GM19452 (cell line): ENCODE data around the gene NUP88.
"Not testable (repeated sequence)": the region's sequence is repeated elsewhere in the genome, so short reads cannot be mapped to it uniquely, and the experiment has no call there.

Experiments used
- ATAC-seq: cut with Tn5 transposase; IDR thresholded peaks from one replicate; pipeline ENCODE4 v1.9.1; 2021; ENCODE audit not compliant: unreplicated experiment

Gene NUP88

DNA sequence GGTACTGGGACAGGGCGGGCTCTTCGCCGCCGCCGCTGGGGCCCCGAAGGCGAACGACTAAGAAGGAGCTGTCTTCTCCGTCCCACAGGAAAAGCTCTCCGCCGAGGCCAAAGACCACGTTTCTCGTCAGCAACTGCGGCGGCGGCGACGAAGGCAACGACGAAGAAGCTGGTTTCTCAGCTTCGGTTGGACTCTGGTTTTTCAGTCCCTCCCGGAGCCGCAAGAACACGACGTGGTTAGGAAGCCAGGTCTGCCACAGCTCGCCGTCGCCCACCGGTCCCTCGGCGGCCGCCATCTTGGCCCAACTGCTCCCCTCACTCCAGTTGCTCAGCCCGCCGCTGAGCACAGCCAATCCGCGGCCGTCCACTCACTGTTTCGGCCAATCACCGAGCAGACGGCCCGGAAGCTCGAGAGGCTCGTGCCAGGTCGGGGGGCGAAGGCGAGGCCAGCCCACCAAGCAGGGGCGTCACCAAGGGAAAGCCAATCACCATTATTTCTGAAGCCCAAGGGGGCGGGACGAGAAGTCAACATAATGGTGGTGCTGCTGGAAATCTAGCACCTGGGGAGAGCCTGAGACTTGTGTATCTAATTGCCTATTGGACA, at the start of gene NUP88:
Gene NUP88 (minus strand): TSS at position 307 of the 603 bp plus-strand sequence. CDS start 12 bp downstream, at position 295.
- peak; percentile 81 for ATAC-seq

DNA sequence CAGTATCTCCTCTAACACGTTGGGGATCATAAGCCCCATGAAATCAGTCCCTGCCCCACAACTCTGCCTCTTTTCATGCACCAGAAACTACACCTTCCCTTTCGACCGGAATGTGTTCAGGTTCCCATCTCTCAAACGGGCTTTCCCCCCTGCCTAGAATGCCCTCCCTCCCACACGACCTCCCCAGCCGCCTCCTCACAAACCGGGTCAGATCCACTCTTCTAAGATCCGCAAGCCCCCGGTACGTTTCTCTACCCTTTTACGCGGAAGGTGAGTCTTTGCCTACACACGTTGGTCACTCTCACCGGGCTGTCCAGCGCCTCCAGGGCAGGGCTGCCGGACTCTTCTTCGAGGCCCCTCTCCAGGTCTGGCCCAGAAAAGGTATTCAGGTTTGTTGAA, 48.6 kb upstream of the NUP88 start:
- no peak for ATAC-seq

DNA sequence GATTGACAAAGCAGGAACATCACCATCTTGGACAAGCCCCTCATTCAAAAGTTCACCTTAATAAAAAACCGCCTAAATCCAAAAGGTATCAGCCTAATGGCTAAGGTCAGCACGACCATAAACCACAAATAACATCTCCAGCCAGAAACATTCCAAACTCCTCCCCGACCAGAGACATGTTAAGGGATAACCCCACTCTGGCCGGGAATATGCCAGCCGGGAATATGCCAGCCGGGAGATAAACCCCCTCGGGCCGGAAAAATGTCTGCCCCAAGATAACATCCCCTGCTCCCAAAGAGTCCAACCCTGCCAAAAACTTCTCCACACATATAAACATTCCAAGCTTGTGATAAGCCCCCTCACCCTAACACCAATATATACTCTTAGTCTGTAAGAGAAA, 48.0 kb upstream of the NUP88 start:
- no peak for ATAC-seq

DNA sequence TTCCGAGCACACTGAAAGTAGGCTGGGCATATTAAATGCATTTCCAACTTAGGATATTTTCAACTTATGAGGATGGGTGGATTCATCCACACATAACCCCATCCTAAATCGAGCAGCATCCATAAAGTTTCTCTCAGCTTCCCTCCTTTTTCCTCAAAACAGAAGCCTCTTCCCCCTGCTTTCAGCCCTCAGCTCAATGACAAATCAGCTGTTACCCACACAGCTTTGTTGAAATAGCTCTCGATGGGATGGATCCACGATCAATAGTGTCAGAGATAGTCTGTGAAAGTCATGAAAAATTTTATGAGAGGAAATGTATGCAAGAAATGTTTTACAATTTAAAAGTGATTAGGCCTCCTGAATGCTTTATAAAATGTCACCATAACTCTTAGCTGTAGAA, 46.8 kb upstream of the NUP88 start:
- no peak for ATAC-seq

DNA sequence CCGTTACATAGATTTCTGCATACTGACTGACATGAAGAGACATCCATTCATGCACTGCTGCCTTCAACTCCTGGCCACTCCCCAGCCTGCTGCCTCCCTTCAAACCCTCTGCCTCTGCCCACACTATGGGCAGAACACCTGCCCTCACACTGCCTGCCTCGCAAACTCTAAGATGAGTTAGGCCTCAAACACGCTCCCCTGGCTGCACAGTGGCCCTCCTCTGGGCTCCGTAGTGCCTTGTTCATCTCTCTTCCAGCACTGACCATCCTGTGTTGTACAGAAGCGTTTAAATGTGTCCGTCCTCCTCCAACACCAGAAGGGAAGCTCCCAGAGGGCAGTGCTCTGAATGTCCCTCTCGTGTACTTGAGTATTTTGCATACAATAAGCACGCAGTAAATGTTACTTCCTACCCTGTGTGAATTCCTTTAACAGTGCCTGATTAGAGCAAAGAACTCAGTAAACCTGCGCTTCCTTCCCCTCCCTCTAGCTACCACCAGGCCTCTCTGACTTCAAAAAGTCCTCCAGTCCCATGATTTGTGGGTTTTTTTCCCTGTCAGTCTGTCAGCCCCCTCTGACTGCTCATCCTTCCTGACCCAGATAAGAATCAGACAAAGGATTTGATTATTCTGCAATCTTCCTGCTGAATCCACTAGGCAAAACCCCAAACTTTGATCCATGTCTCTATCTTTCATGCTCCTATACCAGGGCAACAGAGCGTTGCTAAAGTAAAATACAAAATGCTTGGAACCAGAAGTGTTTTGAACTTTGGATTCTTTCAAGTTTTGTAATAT, 45.5 kb upstream of the NUP88 start:
- ATAC-seq, result no peak

DNA sequence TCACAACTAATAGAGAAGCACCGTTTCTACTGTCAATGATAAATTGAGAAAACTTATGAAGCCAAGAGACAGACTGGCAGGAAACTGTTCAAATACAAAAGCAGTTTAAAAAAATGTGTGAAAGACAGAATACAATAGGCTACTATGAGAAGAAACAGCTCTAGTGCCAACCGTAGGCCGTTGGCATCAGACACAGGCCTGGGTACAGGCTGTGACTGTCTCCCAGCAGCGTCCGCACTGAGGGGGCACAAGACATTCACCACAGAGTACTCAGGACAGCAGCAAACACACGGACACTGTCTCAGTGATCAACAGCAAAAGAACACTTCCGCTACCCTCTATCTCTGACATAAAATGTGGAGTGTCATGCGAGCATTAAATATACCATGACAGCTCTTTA, 27.3 kb upstream of the NUP88 start:
- ATAC-seq, result no peak

DNA sequence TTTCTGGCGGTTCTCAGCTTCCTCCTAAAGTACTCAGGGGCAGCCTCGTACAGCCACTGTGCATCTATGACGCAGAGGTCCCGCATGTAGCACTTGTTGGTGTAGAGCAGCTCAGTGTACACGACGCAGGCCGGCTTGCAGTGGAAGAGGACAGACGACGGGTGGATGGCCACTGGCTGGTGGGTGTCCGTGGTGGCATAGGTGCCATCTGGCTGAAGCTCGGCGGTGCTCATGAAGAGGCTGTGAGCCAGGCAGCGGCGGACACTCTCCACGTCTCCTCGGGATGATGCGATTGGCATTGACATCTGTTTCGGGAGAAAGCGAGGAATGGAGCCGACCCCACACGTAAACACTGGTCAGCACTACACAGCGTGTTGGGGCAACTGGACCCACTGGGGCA, 24.7 kb upstream of the NUP88 start:
- no peak for ATAC-seq

DNA sequence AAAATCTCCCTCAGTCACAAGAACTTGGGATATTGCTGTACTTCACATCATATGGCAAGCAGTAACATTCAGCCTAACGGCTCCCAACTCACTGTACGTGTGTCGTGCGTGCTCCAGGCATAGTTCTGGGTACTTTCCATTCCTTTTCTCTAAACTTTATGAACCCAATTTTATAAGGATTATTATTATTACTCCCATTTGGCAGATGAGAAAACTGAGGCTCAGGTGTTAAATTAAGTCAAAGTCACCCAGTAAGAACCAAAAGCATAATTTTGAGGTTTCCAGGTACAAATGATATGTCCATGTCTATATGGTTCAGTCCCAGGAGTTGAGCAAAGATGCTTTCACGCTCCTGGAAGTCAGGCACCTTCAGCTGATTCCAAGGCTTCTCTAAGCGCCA, 24.3 kb upstream of the NUP88 start:
- no peak for ATAC-seq

DNA sequence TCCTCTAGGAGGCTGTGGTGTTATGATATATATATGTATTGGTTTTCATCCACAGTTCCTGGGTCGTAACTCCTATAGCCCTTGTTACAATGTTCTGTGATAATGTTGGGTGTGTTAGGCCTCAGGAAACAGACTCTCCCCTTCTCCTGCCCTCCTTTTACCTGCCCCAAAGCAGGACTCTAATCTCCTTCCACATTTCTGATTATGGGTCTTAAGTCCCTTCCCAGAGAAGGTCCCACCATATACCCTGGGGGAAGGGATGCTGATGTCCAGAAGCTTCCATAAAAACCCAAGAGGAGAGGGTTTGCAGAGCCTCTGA, 19.9 kb upstream of the NUP88 start:
- ATAC-seq, result no peak

DNA sequence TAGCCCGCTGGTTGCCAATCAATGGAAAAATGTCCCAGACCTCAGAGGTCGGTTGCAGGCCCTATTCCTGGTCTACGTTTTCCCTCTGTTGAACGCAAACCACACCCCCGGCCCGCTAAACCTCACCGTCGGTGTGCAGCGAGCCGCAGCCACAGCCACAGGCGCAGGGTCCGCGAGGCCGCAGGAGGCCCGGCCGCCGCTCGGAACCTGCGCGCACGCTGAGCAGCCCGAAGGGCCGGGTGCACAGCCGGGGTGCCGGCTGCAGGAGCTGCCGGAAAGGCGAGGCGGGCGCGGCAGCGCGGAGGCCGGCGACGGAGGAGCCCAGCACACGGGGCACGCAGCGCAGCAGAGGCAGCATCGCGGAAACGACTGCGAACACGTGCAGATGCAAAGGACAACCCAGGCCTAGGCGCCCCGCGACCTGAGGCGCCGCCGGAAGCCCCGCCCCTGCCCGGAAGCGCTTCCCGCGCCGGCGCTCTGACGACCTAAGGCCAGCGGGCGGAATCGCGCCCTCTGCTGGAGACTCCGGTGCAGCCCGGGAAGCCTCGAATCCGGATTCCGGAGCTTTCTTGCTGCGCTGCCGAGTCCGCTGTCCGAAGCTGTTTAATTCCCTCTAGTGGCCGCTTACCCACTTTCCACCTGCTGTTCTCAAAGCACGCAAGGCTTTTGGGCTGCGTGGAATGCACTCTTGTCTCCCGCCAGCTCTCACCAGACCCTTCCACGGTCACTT, 19.4 kb upstream of the NUP88 start, which contains the start of gene C1QBP:
Gene C1QBP (minus strand): TSS at position 440 of the 730 bp plus-strand sequence. CDS start 82 bp downstream, at position 358.
- peak; percentile 79 for ATAC-seq

DNA sequence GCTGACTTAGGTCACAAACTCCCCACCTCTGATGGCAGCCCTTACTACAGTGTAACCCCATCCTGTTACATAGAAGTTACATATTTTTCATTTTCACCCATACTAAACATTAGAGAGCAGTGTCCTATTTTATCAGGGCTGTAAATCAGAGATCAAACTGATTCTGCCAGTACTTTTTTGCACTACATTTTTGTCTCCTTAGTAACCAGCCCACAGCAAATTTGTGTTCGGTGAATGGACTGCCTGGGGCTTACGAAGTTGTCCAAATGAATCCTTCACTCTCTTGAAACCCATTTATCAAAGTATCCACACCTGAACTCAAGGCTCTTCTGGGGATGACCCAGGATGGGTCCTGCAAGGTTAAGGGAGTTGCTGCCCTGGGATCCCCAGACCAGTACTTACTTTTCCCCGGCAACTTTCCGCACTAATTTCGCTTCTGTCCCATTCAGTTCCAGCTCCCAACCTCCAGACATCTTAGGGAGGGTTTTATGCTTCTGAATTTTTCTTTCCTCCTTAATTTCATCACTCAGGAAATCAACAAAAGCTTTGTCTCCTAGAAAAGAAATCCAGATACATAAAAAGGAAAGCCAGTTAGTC, 18.4 kb upstream of the NUP88 start:
- no peak for ATAC-seq

DNA sequence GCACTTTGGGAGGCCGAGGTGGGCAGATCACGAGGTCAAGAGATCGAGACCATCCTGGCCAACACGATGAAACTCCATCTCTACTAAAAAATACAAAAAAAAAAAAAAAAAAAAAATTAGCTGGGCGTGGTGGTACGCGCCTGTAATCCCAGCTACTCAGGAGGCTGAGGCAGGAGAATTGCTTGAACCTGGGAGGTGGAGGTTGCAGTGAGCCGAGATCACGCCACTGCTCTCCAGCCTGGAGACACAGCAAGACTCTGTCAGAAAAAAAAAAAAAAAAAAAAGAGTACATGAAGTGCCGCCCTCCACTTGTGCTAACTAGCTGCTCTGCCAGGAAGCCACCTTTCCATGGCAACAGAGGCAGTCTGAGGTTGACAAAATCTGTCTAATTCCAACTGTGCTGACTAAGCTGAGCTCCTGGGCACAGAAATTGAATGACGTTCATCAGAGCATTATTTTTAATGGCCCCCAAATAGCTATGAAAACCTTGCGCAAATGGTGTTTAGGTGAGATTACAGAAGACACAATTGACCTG, 16.4 kb upstream of the NUP88 start:
- ATAC-seq, result not testable (repeated sequence)

DNA sequence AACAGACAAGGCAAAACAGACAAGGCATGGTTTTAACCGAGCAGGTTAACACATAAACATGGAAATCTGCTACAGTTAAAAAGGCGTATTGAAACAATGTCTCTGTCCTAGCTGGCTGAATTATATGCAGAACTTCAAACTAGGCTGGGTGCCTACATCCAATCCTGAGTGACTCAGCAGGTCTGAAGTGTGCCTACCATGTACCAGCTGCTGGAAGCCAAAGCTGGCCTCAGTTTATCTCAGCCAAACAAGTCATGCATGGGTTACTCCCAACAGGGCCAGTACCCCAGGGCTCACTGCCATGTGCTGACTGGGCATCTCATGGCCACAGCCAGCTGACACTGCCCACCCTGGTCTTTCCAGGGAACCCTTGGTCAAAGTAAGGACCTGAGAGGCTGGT, 15.5 kb upstream of the NUP88 start:
- ATAC-seq, result no peak

DNA sequence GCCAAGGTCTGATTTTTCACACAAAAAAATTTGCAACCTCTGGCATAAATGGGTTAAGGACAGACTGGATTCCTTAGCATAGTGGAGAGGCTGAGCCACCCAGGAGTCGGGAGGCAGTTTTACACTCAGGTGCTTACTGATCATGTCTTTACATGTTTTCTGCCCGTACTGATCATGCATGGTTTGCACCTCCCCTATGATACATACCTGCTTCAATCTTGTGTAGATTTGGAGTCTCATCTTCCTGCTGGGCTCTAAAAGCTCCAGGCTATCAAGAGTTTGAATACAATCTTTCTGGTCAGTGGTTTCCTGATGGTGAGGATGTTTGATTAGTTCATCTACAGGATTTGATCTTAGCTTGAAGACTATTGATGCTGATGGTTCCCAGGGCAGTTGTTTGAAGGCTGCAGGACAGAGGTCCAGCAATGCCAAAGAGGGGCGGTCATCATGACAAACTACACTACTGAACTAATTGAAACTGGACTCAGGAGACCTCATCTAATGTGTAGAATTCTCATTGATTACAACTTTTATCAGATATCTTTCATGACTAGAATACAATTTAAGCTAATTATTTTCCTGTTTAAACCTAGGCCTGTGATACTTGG, 12.6 kb upstream of the NUP88 start:
- no peak for ATAC-seq

DNA sequence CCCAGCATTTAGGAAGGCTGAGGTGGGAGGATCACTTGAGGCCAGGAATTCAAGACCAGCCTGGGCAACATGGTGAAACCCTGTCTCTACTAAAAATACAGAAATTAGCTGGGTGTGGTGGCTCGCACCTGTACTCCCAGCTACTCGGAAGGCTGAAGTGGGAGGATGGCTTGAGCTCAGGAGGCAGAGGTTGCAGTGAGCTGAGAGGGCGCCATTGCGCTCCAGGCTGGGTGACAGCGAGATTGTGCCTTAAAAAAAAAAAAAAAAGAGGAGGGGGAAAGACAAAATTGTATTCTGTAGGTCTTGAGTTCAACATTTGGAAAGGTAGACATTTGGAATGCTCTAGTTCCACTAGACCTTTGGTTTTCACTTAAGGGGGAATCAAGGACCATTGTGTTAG, 11.8 kb upstream of the NUP88 start:
- not testable (repeated sequence) for ATAC-seq

DNA sequence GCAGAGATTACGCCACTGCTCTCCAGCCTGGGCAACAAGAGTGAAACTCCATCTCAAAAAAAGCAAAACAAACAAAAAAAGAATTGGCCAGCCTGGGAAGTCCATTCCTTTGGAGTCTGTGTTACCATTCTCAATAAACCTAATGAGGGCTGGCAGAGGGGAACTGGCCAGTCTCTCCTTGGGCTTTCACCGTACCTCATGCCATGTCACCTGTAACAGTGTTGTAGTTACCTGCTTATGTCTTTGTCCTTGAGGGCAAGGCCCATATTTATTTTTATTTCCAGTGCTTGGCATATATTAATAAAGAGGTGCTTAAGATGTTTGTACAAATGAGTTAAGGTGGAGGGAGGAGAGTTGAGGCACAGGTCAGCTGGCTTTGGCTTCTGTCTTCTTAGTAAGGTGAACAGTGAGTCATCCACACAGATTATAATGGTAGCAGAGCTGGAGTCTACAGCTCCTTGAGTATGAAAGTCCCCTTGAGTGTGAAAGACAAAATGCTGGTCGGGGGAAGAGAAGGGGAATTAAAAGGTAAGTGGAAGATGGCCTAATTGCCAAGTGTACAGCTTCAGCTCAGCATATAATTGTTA, 11.0 kb upstream of the NUP88 start:
- no peak for ATAC-seq

DNA sequence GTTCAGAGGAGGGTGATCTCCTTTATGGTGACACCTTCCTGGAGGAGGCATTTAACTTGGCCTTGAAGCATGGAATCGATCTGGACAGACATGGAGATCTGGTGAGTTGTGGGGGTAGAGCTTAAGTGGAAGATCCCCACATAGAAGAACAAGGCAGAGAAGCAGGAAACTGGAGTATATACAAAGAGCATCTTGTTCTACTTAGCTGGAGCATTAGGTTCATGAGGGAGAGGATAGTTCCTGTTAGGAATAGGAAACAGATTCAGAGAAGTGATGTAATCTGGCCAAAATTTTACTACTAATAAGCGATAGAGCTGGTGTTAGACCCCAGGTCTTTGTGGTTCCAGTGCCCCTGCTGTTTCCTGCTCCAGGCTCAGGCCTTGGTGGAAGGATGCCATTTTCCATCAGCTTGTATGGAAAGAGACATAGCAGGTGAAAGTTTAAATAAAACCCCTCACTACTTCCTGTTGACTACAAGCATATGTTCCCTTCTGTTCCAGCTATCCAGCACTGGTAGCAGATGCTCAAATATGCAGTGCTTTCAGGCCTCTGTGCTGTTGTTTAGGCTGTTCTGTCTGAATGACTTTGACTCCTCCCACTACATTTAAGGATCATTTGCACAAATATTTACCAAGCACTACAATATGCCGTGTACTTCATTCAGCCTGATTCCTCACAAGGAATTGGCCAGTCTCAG, 9.9 kb upstream of the NUP88 start:
- ATAC-seq, result no peak

DNA sequence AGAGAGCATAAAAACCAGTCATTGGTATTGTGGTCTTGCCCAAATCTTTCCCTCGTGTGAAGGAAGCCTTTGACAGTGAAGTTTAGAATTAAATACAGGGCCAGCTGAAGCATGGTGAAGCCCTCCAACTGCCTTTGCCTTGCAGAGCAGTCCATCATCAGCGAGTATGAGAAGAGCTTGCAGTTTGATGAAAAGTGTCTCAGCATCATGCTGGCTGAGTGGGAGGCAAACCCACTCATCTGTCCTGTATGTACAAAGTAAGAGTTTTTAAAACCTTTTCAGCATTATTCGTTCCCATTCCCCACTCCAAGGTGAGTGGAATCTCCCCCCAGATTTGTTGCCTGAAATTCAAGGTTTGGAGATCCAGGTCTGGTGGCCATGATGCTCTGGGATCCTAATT, 6.4 kb upstream of the NUP88 start:
- ATAC-seq, result no peak

DNA sequence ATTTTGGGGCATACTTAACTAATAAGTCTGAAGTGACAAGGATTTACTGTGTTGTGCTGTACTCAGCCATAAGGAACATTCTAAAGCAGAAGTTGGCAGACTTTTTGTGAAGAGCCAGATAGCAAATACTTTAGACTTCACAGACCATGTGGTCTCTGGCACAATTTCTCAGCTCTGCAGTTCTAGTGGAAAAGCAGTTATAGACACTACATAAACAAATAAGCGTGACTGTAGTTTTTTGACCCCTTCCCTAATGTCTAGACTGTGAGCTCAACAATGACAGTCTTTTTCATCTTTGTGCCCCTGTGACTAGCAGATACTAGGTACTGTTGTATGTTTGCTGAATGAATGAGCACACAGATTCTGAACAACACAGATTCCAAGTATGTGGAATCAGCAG, 5.4 kb upstream of the NUP88 start:
- ATAC-seq, result no peak

DNA sequence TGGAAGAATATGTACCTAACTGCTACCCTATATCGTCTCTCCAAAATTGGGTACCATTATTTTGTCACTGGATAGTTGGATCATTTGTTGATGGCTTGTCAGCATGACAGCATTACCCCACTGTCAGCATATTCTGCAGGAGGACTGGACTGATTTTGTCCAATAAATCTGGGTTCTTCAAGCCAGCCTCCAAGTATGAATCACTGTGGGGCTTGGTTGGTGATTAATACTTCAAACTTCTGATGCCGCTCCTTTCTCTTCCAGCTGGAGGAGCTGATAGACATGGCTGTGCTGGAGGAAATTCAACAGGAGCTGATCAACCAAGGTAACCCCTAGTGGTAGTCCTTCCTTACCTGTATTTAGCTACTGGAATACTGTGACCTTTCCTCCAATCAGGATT, 3.0 kb upstream of the NUP88 start:
- ATAC-seq, result no peak
